Left kidney (tissue), 8 donors: ENCODE results near the gene TECPR1. TPM values are rescaled to one million over a fixed set of nuclear protein-coding genes. Genes with fewer than 3 reads are reported as not detected.

Source experiments
- DNase-seq: peaks from one replicate; pipeline ENCODE4 v3.0.0-alpha.2; 2013
- long read RNA-seq, 8 donors: transcript quantifications; one replicate each; lab custom pipeline, GENCODE V29; 2026
- polyA plus RNA-seq: library from polyadenylated mRNA; unstranded; fragments of 120-200 nt; gene quantifications from one replicate; pipeline ENCODE4 v1.2.1, GENCODE V29; 2013; ENCODE audit not compliant: insufficient read length

Gene TECPR1, protein sequence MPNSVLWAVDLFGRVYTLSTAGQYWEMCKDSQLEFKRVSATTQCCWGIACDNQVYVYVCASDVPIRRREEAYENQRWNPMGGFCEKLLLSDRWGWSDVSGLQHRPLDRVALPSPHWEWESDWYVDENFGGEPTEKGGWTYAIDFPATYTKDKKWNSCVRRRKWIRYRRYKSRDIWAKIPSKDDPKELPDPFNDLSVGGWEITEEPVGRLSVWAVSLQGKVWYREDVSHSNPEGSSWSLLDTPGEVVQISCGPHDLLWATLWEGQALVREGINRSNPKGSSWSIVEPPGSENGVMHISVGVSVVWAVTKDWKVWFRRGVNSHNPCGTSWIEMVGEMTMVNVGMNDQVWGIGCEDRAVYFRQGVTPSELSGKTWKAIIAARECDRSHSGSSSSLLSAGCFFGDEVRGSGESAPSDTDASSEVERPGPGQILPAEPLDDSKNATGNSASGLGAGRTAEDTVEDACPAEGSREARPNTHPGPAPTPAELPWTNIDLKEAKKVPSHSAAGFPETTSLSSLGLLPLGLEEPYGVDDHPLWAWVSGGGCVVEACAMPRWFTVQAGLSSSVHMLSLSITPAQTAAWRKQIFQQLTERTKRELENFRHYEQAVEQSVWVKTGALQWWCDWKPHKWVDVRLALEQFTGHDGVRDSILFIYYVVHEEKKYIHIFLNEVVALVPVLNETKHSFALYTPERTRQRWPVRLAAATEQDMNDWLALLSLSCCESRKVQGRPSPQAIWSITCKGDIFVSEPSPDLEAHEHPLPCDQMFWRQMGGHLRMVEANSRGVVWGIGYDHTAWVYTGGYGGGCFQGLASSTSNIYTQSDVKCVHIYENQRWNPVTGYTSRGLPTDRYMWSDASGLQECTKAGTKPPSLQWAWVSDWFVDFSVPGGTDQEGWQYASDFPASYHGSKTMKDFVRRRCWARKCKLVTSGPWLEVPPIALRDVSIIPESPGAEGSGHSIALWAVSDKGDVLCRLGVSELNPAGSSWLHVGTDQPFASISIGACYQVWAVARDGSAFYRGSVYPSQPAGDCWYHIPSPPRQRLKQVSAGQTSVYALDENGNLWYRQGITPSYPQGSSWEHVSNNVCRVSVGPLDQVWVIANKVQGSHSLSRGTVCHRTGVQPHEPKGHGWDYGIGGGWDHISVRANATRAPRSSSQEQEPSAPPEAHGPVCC
- 18.1 TPM for polyA plus RNA-seq
- long read RNA-seq, donor 1, partial matches to known transcripts, result 421 of 422 reads
- long read RNA-seq, donor 1, other reads (novel, unspliced or antisense), result 0 of 422 reads
- long read RNA-seq, donor 2, partial matches to known transcripts, result 0 of 1 reads
- long read RNA-seq, donor 2, other reads (novel, unspliced or antisense), result 0 of 1 reads
- long read RNA-seq, donor 3, partial matches to known transcripts, result 0 of 1 reads
- long read RNA-seq, donor 3, other reads (novel, unspliced or antisense), result 0 of 1 reads
- long read RNA-seq, donor 4, result 0 reads
- long read RNA-seq, donor 5, partial matches to known transcripts, result 13 of 13 reads
- long read RNA-seq, donor 5, other reads (novel, unspliced or antisense), result 0 of 13 reads
- long read RNA-seq, donor 6, full-length matches to known transcripts, result 1 of 10 reads
- long read RNA-seq, donor 6, partial matches to known transcripts, result 9 of 10 reads
- long read RNA-seq, donor 6, other reads (novel, unspliced or antisense), result 0 of 10 reads
- long read RNA-seq, donor 7, full-length matches to known transcripts, result 1 of 1 reads
- long read RNA-seq, donor 7, partial matches to known transcripts, result 0 of 1 reads
- long read RNA-seq, donor 7, other reads (novel, unspliced or antisense), result 0 of 1 reads
- long read RNA-seq, donor 8, result 0 reads

DNA sequence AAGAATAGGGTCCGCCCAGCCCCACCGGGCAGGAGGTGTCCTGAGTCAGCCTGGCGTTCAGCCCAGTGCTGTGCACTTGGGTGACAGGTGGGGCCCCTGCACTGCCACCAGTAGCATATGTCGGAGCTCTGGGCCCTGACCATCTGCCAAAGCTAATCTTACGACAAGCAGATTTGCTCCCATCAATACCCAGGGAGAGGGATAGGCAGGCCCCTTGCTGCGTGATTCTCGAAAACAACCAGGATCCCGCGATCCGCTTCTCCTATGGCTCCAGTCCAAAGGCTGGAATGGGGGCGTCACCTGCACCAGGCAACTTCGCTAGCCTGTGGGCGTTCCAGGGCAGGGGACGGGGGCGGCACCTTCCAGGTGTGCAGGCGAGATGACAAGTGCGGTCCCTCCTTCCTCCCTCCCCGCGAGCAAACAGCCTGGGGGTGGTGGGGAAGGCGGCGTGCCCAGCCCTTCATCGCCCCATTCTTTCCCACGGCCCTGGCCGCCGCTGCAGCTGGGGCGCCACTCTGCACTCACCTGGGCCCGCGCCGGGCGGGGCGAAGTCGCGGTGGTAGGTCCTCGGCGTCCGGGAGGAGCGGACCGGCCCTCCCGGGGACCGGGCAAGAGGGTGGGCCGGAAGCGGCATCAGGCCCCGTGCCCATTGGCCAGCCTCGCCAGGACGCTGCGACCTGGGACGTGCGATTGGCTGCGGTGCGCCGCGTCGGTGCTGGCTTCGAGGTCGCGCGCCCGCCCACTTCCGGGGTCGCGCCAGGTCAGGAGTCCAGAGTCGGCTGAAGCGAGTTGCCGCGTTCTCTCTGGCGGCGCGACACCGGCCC is at the start of gene TECPR1:
TECPR1 (minus strand) TSS at position 632 of the 824 bp plus-strand sequence. CDS start 6,086 bp downstream, outside the sequence.
- DNase-seq, result peak; percentile 89

DNA sequence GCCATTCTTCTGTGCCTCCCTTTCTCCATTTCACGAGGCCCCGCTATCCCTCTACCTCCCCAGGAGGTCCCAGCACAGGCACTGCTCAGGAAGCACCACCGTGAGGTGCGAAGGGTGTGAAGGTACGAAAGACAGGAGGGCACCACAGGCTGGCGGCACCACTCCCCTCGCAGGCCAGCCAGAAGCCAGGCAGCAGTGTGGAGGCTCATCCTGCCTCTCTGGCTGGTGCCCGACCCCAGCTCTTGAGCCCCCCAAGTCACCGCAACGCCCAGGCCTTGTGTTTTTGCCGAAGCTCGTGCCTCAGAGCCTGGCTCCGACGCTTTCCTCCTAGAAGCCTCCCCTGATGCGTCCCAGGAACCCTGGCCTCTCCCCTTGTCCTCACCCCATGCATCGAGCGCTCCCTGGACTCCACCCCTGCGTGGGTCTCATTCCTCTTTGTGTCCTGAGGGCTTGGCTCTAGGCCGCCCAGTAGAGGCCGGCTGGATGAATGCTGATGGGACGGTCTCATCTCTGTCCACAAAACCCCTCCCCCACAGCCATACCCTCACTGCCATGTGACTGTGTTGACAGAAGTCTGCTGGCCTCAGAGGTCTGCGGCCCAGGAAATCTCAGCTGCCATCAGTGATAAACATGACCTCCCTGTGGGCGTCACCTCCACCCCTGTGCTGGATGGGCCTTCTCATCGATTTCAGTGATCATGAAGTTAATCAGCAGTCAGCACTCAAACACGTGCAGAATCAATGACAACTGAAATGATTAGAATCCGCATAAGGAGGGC is 48.8 kb upstream of the TECPR1 start:
- DNase-seq, result no peak

GRCh38 chr7:98297626-98298286 is 45.7 kb upstream of the TECPR1 start:
- DNase-seq, result no peak

DNA sequence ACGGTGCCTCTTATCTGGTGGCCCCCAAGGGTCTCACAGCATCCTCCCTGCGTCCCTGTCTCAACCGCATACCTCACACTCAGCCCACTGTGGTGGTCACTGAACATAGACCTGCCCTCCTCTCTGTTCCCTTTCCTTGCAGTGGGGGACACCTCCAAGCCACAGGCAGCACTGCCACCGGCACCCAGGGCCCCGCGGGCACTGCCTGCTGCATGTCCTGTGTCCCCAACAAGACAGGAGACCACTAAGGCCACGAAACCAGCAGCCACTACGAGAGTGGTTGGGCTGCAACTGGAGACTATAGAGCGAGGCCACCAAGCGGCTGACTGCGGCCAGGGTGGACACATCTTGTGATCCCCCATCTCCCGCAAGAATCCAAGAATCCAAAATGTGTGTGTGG is 44.8 kb upstream of the TECPR1 start:
- DNase-seq, result no peak

- DNase-seq, result no peak
These were observed 43.6 kb upstream of the TECPR1 start for GRCh38 chr7:98295467-98296192.

DNA sequence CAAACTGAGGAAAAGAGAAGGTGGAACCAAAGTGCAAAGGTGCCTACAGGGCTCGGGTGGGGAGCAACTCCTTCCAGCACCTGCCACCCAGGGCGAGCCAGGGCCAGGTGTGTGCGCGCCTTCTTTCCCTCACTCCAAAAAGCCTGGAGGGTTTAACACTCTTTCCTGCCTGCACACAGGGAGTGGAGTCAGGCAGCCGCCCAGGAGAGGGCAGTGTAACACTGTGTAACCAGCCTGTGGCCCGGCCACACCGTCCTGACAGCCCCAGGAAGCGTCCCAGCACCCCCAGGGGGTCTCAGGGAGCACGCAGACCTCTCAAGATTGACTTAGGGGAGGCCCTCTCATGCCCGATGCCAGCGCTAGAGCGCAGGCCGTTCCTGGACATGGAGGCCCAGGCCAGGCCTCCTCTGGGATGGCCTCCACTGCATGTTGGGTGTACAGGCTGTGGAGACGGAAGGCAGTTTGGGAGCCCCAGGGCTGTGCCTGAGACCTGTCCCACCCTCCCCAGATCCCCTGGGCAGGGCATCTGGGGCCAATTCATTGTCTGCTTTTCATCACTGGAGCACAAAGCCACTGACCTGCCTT is 42.9 kb upstream of the TECPR1 start:
- no peak for DNase-seq

DNA sequence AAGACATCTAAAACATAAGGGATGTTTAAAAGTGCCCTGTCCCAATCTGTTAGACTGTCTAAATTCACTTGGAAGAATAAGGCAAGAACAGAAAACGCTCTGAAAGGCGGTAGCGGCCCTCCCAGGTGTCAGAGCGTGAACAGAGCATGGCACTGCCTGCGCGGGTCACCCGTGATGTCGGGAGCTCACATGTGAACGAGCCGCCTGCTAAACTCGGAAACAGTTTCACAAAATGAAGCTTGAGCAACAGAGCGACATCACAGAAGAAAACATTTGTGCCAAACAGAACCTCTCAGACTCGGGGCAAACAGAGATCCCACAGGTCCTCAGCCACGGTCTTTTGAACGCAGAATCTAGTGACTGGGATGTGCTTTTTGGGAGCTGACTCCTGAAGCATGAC is 42.3 kb upstream of the TECPR1 start:
- DNase-seq, result no peak

GRCh38 chr7:98293746-98294145 is 41.7 kb upstream of the TECPR1 start:
- DNase-seq, result no peak

GRCh38 chr7:98293265-98293664 is 41.2 kb upstream of the TECPR1 start:
- DNase-seq, result no peak

DNA sequence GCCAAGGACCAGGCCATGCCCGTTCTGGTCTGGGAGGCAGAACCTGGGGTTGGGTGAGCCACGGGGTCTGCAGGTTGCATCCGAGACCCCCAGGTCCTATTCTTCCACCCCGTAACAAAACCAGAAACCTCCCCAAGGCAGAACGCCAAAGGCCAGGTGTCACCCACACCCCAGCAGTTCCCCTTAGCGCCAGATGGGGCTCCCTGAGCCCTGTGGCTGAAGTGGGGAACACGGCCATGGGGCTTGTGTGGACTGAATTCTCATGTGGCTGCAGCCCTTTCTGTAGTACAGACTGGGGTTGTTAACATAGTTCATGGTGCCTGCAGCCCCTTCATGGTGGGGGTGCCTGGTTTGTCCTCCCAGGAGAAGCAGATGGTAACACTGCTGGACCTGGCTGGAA is 39.7 kb upstream of the TECPR1 start:
- no peak for DNase-seq

DNA sequence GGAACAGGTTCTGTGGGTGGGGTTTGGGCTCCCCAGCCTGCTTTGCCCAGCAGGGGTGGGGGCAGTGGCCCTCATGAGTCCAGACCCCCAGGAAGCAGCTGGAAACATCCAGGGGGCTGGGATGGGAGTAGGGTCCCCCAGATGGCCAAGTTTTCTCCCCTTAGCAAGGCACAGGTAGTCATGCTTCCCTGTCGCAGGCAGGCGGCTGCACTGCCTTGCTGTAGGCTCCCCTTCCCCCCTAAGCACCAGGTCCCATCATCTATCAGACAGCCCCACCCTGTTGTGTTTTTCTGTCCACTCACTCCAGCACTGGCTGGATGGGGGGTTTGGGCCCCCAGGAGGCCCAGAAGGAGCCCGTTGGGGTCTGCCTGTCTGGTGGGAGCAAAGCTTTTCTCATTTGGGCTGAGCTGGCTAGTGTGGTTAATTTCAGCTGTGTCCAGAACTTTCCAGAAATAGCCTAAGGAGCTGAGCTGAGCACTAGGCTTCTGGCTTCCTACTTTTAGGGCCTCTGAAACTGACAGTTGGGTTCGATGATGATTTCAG is 37.4 kb upstream of the TECPR1 start:
- DNase-seq, result no peak

GRCh38 chr7:98288064-98288823 is 36.2 kb upstream of the TECPR1 start:
- DNase-seq, result no peak

DNA sequence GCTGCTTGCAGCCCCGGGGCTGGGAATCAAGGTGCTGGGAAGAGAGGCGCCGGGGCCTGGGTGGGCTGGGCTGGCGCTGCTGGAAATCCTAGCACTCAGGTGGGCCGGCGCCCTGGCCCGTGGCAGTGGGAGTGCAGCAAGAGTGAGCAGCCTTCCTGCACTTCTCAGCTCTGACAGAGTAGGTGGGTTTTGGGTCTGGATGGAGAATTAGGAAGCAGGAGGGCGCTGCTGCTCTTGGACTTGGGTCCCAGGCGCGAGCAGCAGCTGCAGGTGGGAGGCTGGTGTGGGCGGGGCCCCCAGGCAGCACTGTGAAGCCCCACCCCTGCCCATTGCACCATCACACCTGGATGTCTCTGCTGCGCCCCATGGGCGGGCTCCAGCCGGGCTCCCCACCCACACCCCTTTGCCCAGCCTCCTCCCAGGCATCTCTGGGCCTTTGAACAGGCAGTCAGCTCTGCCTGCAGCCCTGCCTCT is 35.5 kb upstream of the TECPR1 start:
- no peak for DNase-seq

GRCh38 chr7:98286701-98287485 is 34.9 kb upstream of the TECPR1 start:
- no peak for DNase-seq

DNA sequence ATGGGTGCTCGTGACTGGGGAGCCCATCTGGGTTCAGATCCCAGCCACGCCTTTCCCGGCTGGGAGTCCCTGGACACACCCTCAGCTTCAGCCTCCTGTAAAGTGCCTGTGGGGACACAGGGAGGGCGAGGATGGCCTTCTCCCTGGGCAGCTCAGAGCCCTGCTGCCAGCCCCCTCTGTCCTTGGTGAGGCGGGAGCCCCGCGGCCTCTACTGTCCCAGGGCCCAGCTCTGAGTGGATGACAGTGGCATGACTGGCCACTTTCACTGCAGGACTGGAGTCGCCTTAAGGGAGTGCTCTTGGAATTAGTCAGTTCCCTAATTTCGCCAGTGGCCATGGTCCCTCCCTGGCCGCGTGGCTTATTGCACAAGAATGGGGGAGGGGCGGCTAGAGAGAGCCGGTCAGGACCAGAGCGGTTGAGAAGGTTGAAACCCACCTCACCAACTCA is 34.1 kb upstream of the TECPR1 start:
- no peak for DNase-seq
